ENCODE measurements around the gene ITPR3.

- TF ChIP-seq, protein P1, sequence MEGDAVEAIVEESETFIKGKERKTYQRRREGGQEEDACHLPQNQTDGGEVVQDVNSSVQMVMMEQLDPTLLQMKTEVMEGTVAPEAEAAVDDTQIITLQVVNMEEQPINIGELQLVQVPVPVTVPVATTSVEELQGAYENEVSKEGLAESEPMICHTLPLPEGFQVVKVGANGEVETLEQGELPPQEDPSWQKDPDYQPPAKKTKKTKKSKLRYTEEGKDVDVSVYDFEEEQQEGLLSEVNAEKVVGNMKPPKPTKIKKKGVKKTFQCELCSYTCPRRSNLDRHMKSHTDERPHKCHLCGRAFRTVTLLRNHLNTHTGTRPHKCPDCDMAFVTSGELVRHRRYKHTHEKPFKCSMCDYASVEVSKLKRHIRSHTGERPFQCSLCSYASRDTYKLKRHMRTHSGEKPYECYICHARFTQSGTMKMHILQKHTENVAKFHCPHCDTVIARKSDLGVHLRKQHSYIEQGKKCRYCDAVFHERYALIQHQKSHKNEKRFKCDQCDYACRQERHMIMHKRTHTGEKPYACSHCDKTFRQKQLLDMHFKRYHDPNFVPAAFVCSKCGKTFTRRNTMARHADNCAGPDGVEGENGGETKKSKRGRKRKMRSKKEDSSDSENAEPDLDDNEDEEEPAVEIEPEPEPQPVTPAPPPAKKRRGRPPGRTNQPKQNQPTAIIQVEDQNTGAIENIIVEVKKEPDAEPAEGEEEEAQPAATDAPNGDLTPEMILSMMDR (IDR thresholded peaks at IDR 0.05; ENCODE audit: low read length), result no peak
- TF ChIP-seq EZH2 (IDR thresholded peaks at IDR 0.05; ENCODE audit: borderline replicate concordance, low read length), result no peak
Observed at GRCh38 chr6:33590531-33591198, 30.5 kb upstream of the ITPR3 start.
